OCI-LY1 (cell line): ENCODE data around the gene PABPN1L.
"Not testable (repeated sequence)": the region's sequence is repeated elsewhere in the genome, so short reads cannot be mapped to it uniquely, and the experiment has no call there.

ENCODE experiments used
- CTCF ChIP-seq: fragments of 200-600 bp; sonication (generic), shearing (Covaris generic); IDR thresholded peaks from 2 replicates; pipeline ENCODE4 v1.5.1; 2017; ENCODE audit warnings: mild to moderate bottlenecking, antibody characterized with exemption, low read length, moderate library complexity, mixed read lengths
- EZH2 ChIP-seq: fragments of 200-600 bp; sonication (generic), shearing (Covaris generic); IDR thresholded peaks from 2 replicates; pipeline ENCODE4 v1.8.0; 2017; ENCODE audit warnings: borderline replicate concordance, mixed run types, mild to moderate bottlenecking, antibody characterized with exemption, low read length, moderate library complexity, mixed read lengths

- not testable (repeated sequence) for TF ChIP-seq EZH2, CTCF
These were observed 42.8 kb downstream of the PABPN1L start for GRCh38 chr16:88823646-88824045.
